ENCODE results near the gene CSF3. TPM values are rescaled to one million over a fixed set of nuclear protein-coding genes. Genes with fewer than 3 reads are reported as not detected.

Gene CSF3
- total and polyA plus RNA-seq, 2 of the 13 experiments (the other 11 are each of a cell fraction or from before 2014, with no cell fraction given) = 0.09 TPM; not detected in 1

GRCh38 chr17:40014375-40014980, 762 bp upstream of the CSF3 start (continued):
- TF ChIP-seq NFAT5 (CRISPR knock-in tag; IDR thresholded peaks at IDR 0.05) = no peak
- no peak for TF ChIP-seq PBX2 (CRISPR knock-in tag; IDR thresholded peaks at IDR 0.05)
- TF ChIP-seq BCL3 (CRISPR knock-in tag; IDR thresholded peaks at IDR 0.05) = no peak
- 0 out of 2 replicates have a peak, but pooled peaks have one; percentile 61 for TF ChIP-seq ZNF512B (CRISPR knock-in tag; IDR thresholded peaks at IDR 0.05; ENCODE audit: borderline replicate concordance)
- no peak for TF ChIP-seq ZFP90 (CRISPR knock-in tag; IDR thresholded peaks at IDR 0.05; ENCODE audit: borderline replicate concordance)
- no peak for TF ChIP-seq MEIS1 (CRISPR knock-in tag; IDR thresholded peaks at IDR 0.05; ENCODE audit: borderline replicate concordance)
- TF ChIP-seq ZFX (CRISPR knock-in tag; IDR thresholded peaks at IDR 0.05; ENCODE audit: low read depth) = no peak
- no peak for TF ChIP-seq ZBTB1 (CRISPR knock-in tag; IDR thresholded peaks at IDR 0.05; ENCODE audit: borderline replicate concordance)
- TF ChIP-seq ZNF235 (CRISPR knock-in tag; IDR thresholded peaks at IDR 0.05; ENCODE audit: borderline replicate concordance) = 0 out of 2 replicates have a peak, but pooled peaks have one; percentile 58
- TF ChIP-seq RXRA (CRISPR knock-in tag; IDR thresholded peaks at IDR 0.05) = peak; percentile 65; the same call in 1 of the 2 replicates
- TF ChIP-seq ATF2 (CRISPR knock-in tag; IDR thresholded peaks at IDR 0.05) = no peak
- no peak for TF ChIP-seq SIN3A (IDR thresholded peaks at IDR 0.05; ENCODE audit: borderline replicate concordance, low read depth, low read length)
- peak; percentile 41; the same call in 1 of the 2 replicates for TF ChIP-seq ZBTB20 (CRISPR knock-in tag; IDR thresholded peaks at IDR 0.05; ENCODE audit: borderline replicate concordance, low read depth)
- no peak for TF ChIP-seq ZNF432 (CRISPR knock-in tag; IDR thresholded peaks at IDR 0.05; ENCODE audit: borderline replicate concordance)
- TF ChIP-seq RNF2 (conservative IDR thresholded peaks at IDR 0.05; ENCODE audit: low read depth) = no peak
- TF ChIP-seq ZNF30 (CRISPR knock-in tag; IDR thresholded peaks at IDR 0.05) = no peak
- TF ChIP-seq HDAC2 (CRISPR knock-in tag; IDR thresholded peaks at IDR 0.05) = no peak

Data from HepG2 (cell line).